ENCODE data around the gene ATP1A4. TPM values are rescaled to one million over a fixed set of nuclear protein-coding genes. Genes with fewer than 3 reads are reported as not detected.
"Not testable (repeated sequence)": the region's sequence is repeated elsewhere in the genome, so short reads cannot be mapped to it uniquely, and the experiment has no call there.

Gene ATP1A4
- total RNA-seq, 1 experiment from 2014 or later = not detected

DNA sequence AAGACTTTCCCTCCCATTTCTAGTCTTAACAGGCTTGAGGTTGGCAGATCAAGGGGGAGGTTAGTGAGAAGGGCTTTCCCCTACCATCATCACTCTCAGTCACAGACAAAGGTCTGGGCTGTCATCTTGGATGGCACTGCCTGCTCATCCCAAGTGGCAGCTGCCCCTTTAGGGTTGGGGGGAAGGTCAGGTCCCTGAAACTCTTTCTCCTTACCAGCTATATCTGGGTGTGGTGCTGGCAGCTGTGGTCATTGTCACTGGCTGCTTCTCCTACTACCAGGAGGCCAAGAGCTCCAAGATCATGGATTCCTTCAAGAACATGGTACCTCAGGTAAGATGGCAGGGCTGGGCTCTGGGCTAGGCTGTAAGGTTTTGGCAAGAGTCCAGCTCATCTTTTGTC lies 27.7 kb upstream of the ATP1A4 start:
- no peak for DNase-seq (ENCODE audit: low read depth)

DNA sequence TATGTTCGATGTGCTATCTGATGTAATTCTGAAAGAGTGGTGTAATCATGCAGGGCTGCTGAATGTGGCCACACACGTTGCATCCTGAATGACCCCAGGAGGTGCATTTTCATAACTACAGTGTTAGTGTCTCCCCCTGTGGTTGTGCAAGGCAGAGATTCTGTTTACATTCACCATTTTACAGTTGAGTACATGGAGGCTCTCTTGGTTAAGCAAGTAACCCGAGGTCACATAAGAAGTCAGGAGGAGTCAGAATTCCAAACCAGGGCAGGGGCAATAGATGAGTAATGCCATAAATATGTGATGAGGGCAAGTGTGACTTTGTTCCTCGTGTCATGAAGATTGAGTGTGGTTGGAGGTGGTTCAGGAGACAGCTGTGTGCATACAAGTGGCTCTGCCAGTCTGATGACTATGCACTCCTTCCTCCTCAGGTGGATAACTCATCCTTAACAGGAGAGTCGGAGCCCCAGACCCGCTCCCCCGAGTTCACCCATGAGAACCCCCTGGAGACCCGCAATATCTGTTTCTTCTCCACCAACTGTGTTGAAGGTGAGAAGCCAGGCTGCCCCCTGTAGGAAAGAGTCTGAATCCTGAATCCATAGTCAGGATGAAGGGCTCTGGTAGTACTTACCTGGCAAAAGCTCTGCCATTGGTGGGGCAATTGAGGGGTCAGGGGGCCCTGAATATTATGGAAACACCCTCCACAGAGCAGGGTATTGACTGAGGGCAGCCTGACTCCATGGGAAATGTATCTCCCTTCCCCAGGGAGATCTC lies 26.5 kb upstream of the ATP1A4 start:
- DNase-seq (ENCODE audit: low read depth) = peak; percentile 98

- DNase-seq (ENCODE audit: low read depth) = peak; percentile 90
These were observed 25.7 kb upstream of the ATP1A4 start for GRCh38 chr1:160125746-160126145.

- not testable (repeated sequence) for DNase-seq (ENCODE audit: low read depth)
These were observed 25.1 kb upstream of the ATP1A4 start for GRCh38 chr1:160126342-160126741.

- DNase-seq (ENCODE audit: low read depth) = no peak
These were observed 24.0 kb upstream of the ATP1A4 start for GRCh38 chr1:160127381-160127780.

DNA sequence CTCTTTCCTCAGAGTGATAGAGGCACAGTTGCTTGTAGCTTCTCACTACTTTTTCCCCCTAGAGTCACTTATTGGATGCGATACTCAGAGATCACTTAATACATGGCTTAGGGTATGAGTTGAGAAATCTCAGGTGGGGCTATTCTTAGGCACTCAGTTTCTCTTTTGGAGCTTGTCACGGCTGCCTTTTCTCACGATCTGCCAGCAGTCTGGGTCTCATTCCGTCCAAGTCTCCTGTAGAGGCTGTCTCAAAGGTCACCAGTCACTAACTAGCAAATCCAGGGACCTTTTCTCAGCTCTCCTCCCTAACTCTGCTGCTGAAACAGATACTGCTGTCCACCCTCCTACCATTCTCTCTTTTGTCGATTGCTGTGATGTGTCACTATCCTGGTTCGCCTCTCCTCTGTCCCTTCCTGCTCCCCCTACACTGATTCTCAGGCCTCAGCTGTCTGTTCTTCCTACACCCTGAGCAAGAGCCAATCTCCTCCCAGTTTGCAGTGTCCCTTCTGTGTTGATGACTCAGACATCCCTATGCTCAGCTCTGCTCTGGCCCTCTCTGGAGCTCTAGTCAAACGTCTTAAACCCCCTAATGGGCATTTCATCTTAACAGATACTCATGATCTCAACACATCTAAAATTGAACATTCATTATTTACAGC lies 23.4 kb upstream of the ATP1A4 start:
- peak; percentile 73 for DNase-seq (ENCODE audit: low read depth)

DNA sequence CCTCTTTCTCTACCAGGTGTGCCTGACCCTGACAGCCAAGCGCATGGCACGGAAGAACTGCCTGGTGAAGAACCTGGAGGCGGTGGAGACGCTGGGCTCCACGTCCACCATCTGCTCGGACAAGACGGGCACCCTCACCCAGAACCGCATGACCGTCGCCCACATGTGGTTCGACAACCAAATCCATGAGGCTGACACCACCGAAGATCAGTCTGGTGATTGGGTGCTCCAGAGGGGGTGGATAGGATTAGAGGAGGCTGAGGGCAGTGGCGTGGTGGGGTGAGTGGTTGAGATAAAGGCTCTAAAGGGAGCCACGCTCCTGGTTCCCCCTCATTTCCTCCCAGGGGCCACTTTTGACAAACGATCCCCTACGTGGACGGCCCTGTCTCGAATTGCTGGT lies 22.8 kb upstream of the ATP1A4 start:
- no peak for DNase-seq (ENCODE audit: low read depth)

- DNase-seq (ENCODE audit: low read depth) = peak; percentile 51
These were observed 22.4 kb upstream of the ATP1A4 start for GRCh38 chr1:160129046-160129445.

- no peak for DNase-seq (ENCODE audit: low read depth)
These were observed 21.8 kb upstream of the ATP1A4 start for GRCh38 chr1:160129558-160129957.

GRCh38 chr1:160129966-160130365 lies 21.4 kb upstream of the ATP1A4 start:
- no peak for DNase-seq (ENCODE audit: low read depth)

DNA sequence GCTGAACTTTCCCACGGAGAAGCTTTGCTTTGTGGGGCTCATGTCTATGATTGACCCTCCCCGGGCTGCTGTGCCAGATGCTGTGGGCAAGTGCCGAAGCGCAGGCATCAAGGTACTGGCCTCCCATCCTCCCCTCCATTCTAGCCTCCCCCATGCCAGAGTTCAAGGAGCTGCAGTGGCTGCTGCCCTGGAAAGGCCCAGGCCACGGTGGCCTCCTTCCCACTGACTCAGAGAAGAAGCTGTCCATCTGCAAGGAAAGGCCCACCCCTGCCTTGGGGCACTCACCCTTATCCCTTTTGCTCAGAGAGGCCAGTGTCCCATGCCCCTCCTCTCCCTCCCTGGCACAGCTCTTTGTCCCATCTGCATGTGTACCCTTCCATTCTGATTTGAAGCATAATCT lies 20.9 kb upstream of the ATP1A4 start:
- DNase-seq (ENCODE audit: low read depth) = no peak

DNA sequence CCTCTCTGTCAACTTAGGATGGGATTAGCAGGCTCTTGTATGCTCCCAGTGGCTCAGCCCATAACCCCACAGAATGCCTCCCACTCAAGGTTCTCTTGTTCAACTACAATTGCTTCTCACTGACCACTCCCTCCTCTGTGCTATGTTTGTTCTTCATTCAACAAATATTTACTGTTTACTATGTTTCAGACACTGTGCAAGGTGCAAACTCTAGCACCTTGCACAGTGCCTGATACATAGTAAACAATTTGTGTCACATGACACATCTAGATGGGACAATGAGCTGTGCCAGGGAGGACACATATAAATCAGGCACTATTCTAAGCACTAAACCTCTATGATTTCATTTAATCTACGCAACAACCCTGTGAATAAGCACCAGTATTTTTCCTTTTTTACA lies 20.5 kb upstream of the ATP1A4 start:
- DNase-seq (ENCODE audit: low read depth) = no peak

DNA sequence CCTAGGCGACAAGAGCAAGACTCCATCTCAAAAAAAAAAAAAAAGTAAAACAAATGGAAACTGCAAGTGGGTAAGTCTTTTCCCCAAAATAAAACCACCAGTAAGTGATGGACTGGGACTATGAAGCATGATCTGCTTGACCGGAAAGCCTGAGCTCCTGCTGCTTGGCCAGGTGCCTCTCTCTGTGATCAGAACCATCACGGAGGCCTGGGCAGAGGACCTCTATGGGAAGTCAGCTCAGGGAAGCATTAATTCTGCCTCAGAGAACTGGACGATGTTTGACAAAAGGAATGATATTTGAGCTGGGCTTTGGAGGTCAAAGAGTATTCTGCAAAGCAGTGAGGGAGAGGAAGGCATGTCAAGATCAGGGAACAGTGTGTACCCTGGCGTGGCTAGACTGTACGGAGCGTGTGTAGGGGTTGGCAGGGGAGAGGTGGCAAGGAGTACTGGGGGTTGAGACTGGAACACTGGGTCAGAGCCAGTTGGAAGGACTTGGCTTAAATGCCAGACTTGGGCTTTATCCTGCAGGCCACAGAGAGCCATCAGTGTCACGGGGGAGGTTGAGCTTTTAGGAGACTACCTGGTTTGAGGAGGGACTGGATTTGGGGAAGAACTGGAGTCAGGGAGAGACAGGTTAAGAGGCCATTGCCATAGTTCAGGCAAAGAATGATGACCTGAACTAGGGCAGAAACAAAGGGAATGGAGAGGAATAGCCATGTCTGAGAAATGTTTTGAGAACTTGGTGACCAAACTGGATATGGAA lies 19.4 kb upstream of the ATP1A4 start:
- DNase-seq (ENCODE audit: low read depth) = no peak

DNA sequence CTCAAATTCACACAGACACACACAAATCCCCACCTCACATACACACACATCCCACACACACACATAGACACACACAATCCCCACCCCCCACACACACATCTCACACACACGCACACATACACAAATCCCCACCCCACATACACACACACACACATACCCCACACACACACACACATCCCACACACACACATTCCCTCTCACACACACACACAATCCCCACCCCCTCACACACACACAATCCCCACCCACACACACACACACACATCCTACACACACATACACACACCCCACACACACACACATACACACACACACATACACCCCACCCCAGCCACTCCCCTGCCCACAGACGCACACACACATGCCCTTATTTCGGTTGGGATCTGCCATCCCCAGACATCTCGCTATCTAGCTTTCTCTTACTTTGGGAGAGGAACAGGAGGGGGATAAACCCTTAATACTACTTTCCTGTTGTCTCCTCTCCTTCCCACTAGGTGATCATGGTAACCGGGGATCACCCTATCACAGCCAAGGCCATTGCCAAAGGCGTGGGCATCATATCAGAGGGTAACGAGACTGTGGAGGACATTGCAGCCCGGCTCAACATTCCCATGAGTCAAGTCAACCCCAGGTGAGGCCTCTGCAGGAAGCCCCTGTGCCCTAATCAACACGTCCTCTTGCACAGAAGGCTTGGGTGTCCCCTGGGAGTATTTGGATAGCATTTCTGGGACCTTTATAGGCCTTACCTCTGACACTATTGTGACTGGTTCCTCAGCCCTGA lies 17.2 kb upstream of the ATP1A4 start:
- no peak for DNase-seq (ENCODE audit: low read depth)

DNA sequence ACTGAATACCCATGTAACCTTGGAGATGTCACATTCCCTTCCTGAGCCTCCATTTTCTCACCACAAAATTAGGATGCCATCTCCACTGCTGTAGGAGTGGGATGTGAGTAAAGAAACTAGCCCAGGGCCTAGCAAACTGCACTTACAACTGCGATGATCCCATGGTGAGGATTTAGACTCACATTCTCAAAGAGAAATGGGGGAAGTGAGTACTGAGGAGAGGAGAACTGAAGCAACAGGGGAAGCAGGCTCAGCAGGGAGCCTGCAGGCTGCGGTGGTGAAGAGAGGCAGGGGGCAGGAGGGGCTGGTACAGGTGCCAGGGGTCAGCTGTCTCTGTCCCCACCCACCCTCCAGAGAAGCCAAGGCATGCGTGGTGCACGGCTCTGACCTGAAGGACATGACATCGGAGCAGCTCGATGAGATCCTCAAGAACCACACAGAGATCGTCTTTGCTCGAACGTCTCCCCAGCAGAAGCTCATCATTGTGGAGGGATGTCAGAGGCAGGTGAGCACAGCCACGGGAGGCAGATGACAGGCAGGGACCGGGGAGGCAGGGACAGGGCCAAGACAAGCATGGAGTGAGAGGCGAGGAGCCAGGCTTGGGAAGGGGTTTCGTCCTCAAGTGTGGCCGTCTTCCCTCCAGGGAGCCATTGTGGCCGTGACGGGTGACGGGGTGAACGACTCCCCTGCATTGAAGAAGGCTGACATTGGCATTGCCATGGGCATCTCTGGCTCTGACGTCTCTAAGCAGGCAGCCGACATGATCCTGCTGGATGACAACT lies 16.4 kb upstream of the ATP1A4 start:
- DNase-seq (ENCODE audit: low read depth) = no peak

GRCh38 chr1:160136121-160136925 lies 15.1 kb upstream of the ATP1A4 start:
- DNase-seq (ENCODE audit: low read depth) = no peak

- no peak for DNase-seq (ENCODE audit: low read depth)
These were observed 14.5 kb upstream of the ATP1A4 start for GRCh38 chr1:160136926-160137200.

- no peak for DNase-seq (ENCODE audit: low read depth)
These were observed 14.1 kb upstream of the ATP1A4 start for GRCh38 chr1:160137216-160137862.

DNA sequence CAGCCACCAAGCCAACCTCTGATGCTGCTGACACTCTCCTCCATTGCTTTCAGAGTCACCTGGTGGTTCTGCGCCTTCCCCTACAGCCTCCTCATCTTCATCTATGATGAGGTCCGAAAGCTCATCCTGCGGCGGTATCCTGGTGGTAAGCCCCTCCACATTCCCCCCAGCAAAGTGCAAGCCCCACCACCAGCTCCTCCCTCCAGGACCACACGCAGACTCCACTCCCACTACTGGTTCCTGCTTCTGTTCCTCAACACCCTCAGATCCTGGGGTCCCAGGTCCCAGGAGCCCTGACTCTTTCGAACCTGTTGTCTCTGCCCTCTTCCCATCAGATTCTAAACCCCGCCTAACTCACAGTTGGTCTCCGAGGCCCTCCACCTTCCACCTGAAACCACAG lies 11.6 kb upstream of the ATP1A4 start:
- no peak for DNase-seq (ENCODE audit: low read depth)

DNA sequence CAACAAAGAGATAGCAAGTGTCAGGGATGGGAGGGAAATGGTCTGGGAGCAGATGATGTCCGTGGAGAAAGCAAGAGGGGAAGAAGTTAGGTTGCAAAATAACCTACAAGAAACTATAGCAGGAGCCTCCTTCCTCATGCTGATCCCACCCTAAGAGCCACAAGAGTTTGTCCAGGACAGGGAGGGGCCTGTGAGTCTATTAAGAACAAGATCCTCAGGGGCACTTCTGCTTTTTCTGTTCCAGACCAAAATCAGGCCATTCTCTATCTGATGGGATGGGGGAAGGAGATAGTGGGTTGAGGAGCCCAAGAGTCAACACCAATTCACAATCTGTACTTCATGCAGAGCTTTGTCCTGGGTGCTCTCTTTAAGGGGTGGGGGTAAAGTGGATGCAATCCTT lies 7.7 kb upstream of the ATP1A4 start:
- no peak for DNase-seq (ENCODE audit: low read depth)
